Stomach (tissue), 4 donors: ENCODE results near the gene SIKE1.

Source experiments
- CTCF ChIP-seq, 7 experiments: fragments of 450-650 bp in 4 of 7; fragments of 200-600 bp in 3 of 7; sonication (generic) in 3 of 7; IDR thresholded peaks; one replicate each; pipeline ENCODE4 v1.5.1; 2016 to 2019; ENCODE audit warnings: antibody characterized with exemption in 7 of 7, control low read depth in 2 of 7, mild to moderate bottlenecking in 1 of 7
- POLR2A ChIP-seq, 4 donors: fragments of 450-650 bp; IDR thresholded peaks; one replicate each; pipeline ENCODE4 v1.6.1; 2016; ENCODE audit warnings: antibody characterized with exemption in 4 of 4, control low read depth in 2 of 4, mild to moderate bottlenecking in 1 of 4, moderate library complexity in 1 of 4
- POLR2AphosphoS5 ChIP-seq, 3 donors: sonication (generic); formaldehyde crosslinking; IDR thresholded peaks; one replicate each; pipeline ENCODE4 v1.6.1; 2016; ENCODE audit warnings: antibody characterized with exemption in 3 of 3

DNA sequence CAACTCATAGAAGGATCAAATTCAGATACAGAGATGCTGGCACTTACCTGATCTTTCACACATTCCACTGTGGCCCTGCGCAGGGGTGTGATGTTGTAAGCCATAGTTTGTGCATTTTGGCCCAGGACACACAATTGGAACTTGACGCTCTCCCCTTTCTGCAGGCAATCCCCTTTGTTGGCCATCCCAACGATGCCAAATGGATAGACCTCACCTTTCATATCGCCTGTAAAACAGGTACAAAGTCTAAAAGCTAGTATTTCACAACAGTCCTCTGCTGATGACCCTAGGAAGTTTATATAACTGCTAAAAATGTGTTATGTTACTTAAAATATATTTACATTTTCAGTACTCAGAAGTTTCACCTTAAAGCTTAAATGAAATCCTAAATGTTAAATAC, 60.0 kb downstream of the SIKE1 start:
- no peak for TF ChIP-seq CTCF (IDR thresholded peaks at IDR 0.05)
- TF ChIP-seq POLR2A (IDR thresholded peaks at IDR 0.05): no peak
- no peak for TF ChIP-seq POLR2AphosphoS5 (IDR thresholded peaks at IDR 0.05)
